IMR-90 (cell line): Measurements from ENCODE around the gene TP63.

Experiments
- CTCF ChIP-seq: conservative IDR thresholded peaks from 2 replicates; pipeline ENCODE4 v1.5.1; 2012; ENCODE audit warnings: mild to moderate bottlenecking, low read depth, low read length, improper control_type of control experiment
- USF2 ChIP-seq: fragments of 150-350 bp; IDR thresholded peaks from 2 replicates; pipeline ENCODE4 v1.6.1; 2017; ENCODE audit warnings: mild to moderate bottlenecking, antibody characterized with exemption, low read length, low read depth

- TF ChIP-seq CTCF: no peak
- TF ChIP-seq USF2: no peak
Measured at GRCh38 chr3:189631373-189631408, at the start of gene TP63.
